HG03060 (cell line): ENCODE measurements around the gene SPATS2.
"Not testable (repeated sequence)": the region's sequence is repeated elsewhere in the genome, so short reads cannot be mapped to it uniquely, and the experiment has no call there.

Experiments
- ATAC-seq: cut with Tn5 transposase; IDR thresholded peaks from one replicate; pipeline ENCODE4 v1.9.1; 2021; ENCODE audit warnings: low read depth, moderate number of reproducible peaks; ENCODE audit not compliant: unreplicated experiment

The SPATS2 gene

GRCh38 chr12:49367381-49368239, at the start of gene SPATS2:
Gene SPATS2 (plus strand): TSS chr12:49367462. CDS start chr12:49461013, 93,551 bp downstream.
- no peak for ATAC-seq

GRCh38 chr12:49320411-49321103, 46.7 kb upstream of the SPATS2 start:
- ATAC-seq: not testable (repeated sequence)

- no peak for ATAC-seq
Observed at GRCh38 chr12:49322367-49322707, 44.9 kb upstream of the SPATS2 start.

GRCh38 chr12:49322708-49323523, 44.3 kb upstream of the SPATS2 start, which contains the start of gene TROAP:
Gene TROAP (plus strand): TSS chr12:49323255. CDS start chr12:49323609, 354 bp downstream.
- ATAC-seq: peak; percentile 90

- ATAC-seq: no peak
Observed at GRCh38 chr12:49323524-49324097, 43.7 kb upstream of the SPATS2 start.

GRCh38 chr12:49325606-49326005, 41.7 kb upstream of the SPATS2 start:
- no peak for ATAC-seq

GRCh38 chr12:49327368-49327767, 39.9 kb upstream of the SPATS2 start:
- ATAC-seq: no peak

GRCh38 chr12:49327887-49328286, 39.4 kb upstream of the SPATS2 start:
- ATAC-seq: no peak

- no peak for ATAC-seq
Observed at GRCh38 chr12:49328816-49329215, 38.4 kb upstream of the SPATS2 start.

GRCh38 chr12:49330032-49330619, 37.1 kb upstream of the SPATS2 start:
- no peak for ATAC-seq

- no peak for ATAC-seq
Observed at GRCh38 chr12:49330631-49331379, 36.5 kb upstream of the SPATS2 start.

GRCh38 chr12:49331380-49332222, 35.7 kb upstream of the SPATS2 start:
- ATAC-seq: no peak

GRCh38 chr12:49332441-49332861, 34.8 kb upstream of the SPATS2 start:
- no peak for ATAC-seq

GRCh38 chr12:49332891-49333371, 34.3 kb upstream of the SPATS2 start:
- ATAC-seq: no peak

- not testable (repeated sequence) for ATAC-seq
Observed at GRCh38 chr12:49333778-49334177, 33.5 kb upstream of the SPATS2 start.

- ATAC-seq: no peak
Observed at GRCh38 chr12:49334226-49334625, 33.0 kb upstream of the SPATS2 start.

- ATAC-seq: no peak
Observed at GRCh38 chr12:49334681-49335080, 32.6 kb upstream of the SPATS2 start.
